ENCODE data around the gene IGF1R.

GRCh38 chr15:98842973-98843285 is 194.6 kb downstream of the IGF1R start:
- TF ChIP-seq CTCF (IDR thresholded peaks at IDR 0.05) (no peak), POLR2AphosphoS5 (IDR thresholded peaks at IDR 0.05) (no peak), POLR2A (IDR thresholded peaks at IDR 0.05) (no peak), EP300 (IDR thresholded peaks at IDR 0.05; ENCODE audit: low read depth) (no peak)

Data from transverse colon (tissue), 4 donors.